Measurements from ENCODE around the gene CANT1.

DNA sequence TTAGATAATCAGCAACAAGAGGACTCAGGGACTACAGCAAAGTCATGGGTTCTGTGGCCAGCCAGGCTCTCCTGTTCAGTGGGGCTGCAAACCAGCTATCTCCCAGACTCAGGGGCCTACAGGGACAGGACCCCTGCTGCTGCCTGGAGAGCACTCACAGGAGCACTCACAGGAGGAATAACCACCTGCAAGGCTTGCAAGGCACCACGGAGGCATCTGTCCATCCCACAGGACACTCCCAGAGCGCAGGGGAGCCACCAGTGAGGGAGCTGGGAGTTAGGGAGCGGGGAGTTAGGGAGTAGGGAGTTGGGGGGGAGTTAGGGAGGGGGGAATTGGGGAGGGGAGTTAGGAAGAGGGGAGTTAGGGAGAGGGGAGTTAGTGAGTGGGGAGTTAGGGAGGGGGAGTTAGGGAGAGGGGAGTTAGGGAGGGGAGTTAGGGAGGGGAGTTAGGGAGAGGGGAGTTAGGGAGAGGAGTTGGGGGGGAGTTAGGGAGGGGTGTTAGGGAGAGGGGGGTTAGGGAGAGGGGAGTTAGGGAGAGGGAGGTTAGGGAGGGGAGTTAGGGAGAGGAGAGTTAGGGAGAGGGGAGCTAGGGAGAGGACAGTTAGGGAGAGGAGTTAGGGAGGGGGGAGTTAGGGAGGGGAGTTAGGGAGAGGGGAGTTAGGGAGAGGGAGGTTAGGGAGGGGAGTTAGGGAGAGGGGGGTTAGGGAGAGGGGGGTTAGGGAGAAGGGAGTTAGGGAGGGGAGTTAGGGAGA, 5.7 kb downstream of the CANT1 start:
- TF ChIP-seq GATA2 (IDR thresholded peaks at IDR 0.05; ENCODE audit: low read depth, low read length) (no peak), GATA3 (IDR thresholded peaks at IDR 0.05; ENCODE audit: low read depth, low read length) (no peak)
